Neural crest cell (in vitro differentiated cells): ENCODE data around the gene CPNE5. TPM values are rescaled to one million over a fixed set of nuclear protein-coding genes. Genes with fewer than 3 reads are reported as not detected.
A peak's percentile ranks its signal among the peaks of the same experiment; 100 is the strongest.

Experiments
- DNase-seq: peaks from one replicate; pipeline ENCODE4 v3.0.0; 2021; ENCODE audit warnings: low read depth, mixed read lengths, low spot score
- H3K27ac Mint-ChIP-seq: one replicate; pipeline ENCODE4 v1.8.0; 2021; ENCODE audit warnings: mild to moderate bottlenecking, mixed read lengths; ENCODE audit not compliant: unreplicated experiment
- H3K27me3 Mint-ChIP-seq: 2 replicates; pipeline ENCODE4 v1.8.0; 2021; ENCODE audit warnings: low read depth, mild to moderate bottlenecking, mixed read lengths
- H3K36me3 Mint-ChIP-seq: 2 replicates; pipeline ENCODE4 v1.8.0; 2021; ENCODE audit warnings: low read depth, mild to moderate bottlenecking, mixed read lengths
- H3K4me1 Mint-ChIP-seq: 2 replicates; pipeline ENCODE4 v1.8.0; 2021; ENCODE audit warnings: mixed read lengths
- H3K4me3 Mint-ChIP-seq: one replicate; pipeline ENCODE4 v1.8.0; 2021; ENCODE audit warnings: mild to moderate bottlenecking, mixed read lengths
- H3K9me3 Mint-ChIP-seq: 2 replicates; pipeline ENCODE4 v1.8.0; 2021; ENCODE audit warnings: mixed read lengths
- CTCF ChIP-seq: fragments of 200-600 bp; sonication (generic); conservative IDR thresholded peaks from 2 replicates; pipeline ENCODE4 v1.5.0; 2021; ENCODE audit warnings: antibody characterized with exemption, mild to moderate bottlenecking
- total RNA-seq: library from RNA; stranded (reverse); gene quantifications from 2 replicates; pipeline ENCODE4 v1.2.1, GENCODE V29; 2021

The CPNE5 gene
- total RNA-seq, 1 donor from 2014 or later = 0.54 TPM

- no peak overlapping the region for H3K4me3 Mint-ChIP-seq
- DNase-seq = no peak
- peak overlapping the region; percentile 36 for H3K27ac Mint-ChIP-seq
- no peaks in the 10 kb centered on the region for H3K9me3 Mint-ChIP-seq
- H3K4me1 Mint-ChIP-seq = peaks cover 71% of the 10 kb centered on the region
- no peaks in the 10 kb centered on the region for H3K27me3 Mint-ChIP-seq
- no peak for TF ChIP-seq CTCF
- H3K36me3 Mint-ChIP-seq = no peaks in the 10 kb centered on the region
Observed at GRCh38 chr6:36821581-36822335, 17.5 kb downstream of the CPNE5 start.

GRCh38 chr6:36820700-36821580 lies 18.3 kb downstream of the CPNE5 start:
- Mint-ChIP-seq H3K27ac (peak overlapping the region; percentile 46), H3K27me3 (no peaks in the 10 kb centered on the region), H3K36me3 (no peaks in the 10 kb centered on the region), H3K9me3 (no peaks in the 10 kb centered on the region), H3K4me3 (no peak overlapping the region), H3K4me1 (peaks cover 65% of the 10 kb centered on the region)
- no peak for TF ChIP-seq CTCF
- no peak for DNase-seq

GRCh38 chr6:36818756-36819155 lies 20.5 kb downstream of the CPNE5 start:
- H3K4me1 Mint-ChIP-seq = peaks cover 46% of the 10 kb centered on the region
- no peak overlapping the region for H3K27ac Mint-ChIP-seq
- DNase-seq = no peak
- H3K36me3 Mint-ChIP-seq = no peaks in the 10 kb centered on the region
- H3K27me3 Mint-ChIP-seq = no peaks in the 10 kb centered on the region
- TF ChIP-seq CTCF = no peak
- no peaks in the 10 kb centered on the region for H3K9me3 Mint-ChIP-seq
- no peak overlapping the region for H3K4me3 Mint-ChIP-seq

- H3K4me1 Mint-ChIP-seq = peaks cover 36% of the 10 kb centered on the region
- H3K4me3 Mint-ChIP-seq = no peak overlapping the region
- no peak for TF ChIP-seq CTCF
- no peaks in the 10 kb centered on the region for H3K36me3 Mint-ChIP-seq
- H3K27me3 Mint-ChIP-seq = no peaks in the 10 kb centered on the region
- H3K27ac Mint-ChIP-seq = no peak overlapping the region
- DNase-seq = no peak
- H3K9me3 Mint-ChIP-seq = no peaks in the 10 kb centered on the region
Observed at GRCh38 chr6:36817847-36818246, 21.4 kb downstream of the CPNE5 start.

- peaks cover 33% of the 10 kb centered on the region for H3K4me1 Mint-ChIP-seq
- no peaks in the 10 kb centered on the region for H3K9me3 Mint-ChIP-seq
- H3K27me3 Mint-ChIP-seq = no peaks in the 10 kb centered on the region
- no peaks in the 10 kb centered on the region for H3K36me3 Mint-ChIP-seq
- peak overlapping the region; percentile 24 for H3K27ac Mint-ChIP-seq
- no peak overlapping the region for H3K4me3 Mint-ChIP-seq
- TF ChIP-seq CTCF = no peak
- no peak for DNase-seq
Observed at GRCh38 chr6:36817176-36817817, 21.9 kb downstream of the CPNE5 start.
